Upper lobe of left lung (tissue), 4 donors: Measurements from ENCODE around the gene PRSS56.

Experiments used
- CTCF ChIP-seq, 6 experiments: fragments of 450-650 bp in 4 of 6; fragments of 200-600 bp in 2 of 6; sonication (generic) in 2 of 6; IDR thresholded peaks; one replicate each; pipeline ENCODE4 v1.5.1; 2016 to 2019; ENCODE audit warnings: antibody characterized with exemption in 6 of 6
- EP300 ChIP-seq, 4 donors: sonication (generic); formaldehyde crosslinking; IDR thresholded peaks; one replicate each; pipeline ENCODE4 v1.5.1; 2017; ENCODE audit warnings: antibody characterized with exemption in 4 of 4, control low read depth in 2 of 4
- POLR2A ChIP-seq, 4 donors: fragments of 450-650 bp; IDR thresholded peaks; one replicate each; pipeline ENCODE4 v1.5.1; 2016 to 2017; ENCODE audit warnings: antibody characterized with exemption in 4 of 4, mild to moderate bottlenecking in 2 of 4

GRCh38 chr2:232485757-232486557 is 34.2 kb upstream of the PRSS56 start:
- TF ChIP-seq EP300 (IDR thresholded peaks at IDR 0.05) (no peak), CTCF (IDR thresholded peaks at IDR 0.05) (no peak), POLR2A (IDR thresholded peaks at IDR 0.05) (no peak)
